CD4-positive, alpha-beta T cell treated with Interleukin-6 for 4 hours (primary cell): ENCODE results near the gene CHST15.
"Not testable (repeated sequence)": the region's sequence is repeated elsewhere in the genome, so short reads cannot be mapped to it uniquely, and the experiment has no call there.

Experiments used
- DNase-seq: peaks from one replicate; pipeline ENCODE4 v3.0.0-alpha.2; 2020; ENCODE audit warnings: mixed read lengths

CHST15 gene

DNA sequence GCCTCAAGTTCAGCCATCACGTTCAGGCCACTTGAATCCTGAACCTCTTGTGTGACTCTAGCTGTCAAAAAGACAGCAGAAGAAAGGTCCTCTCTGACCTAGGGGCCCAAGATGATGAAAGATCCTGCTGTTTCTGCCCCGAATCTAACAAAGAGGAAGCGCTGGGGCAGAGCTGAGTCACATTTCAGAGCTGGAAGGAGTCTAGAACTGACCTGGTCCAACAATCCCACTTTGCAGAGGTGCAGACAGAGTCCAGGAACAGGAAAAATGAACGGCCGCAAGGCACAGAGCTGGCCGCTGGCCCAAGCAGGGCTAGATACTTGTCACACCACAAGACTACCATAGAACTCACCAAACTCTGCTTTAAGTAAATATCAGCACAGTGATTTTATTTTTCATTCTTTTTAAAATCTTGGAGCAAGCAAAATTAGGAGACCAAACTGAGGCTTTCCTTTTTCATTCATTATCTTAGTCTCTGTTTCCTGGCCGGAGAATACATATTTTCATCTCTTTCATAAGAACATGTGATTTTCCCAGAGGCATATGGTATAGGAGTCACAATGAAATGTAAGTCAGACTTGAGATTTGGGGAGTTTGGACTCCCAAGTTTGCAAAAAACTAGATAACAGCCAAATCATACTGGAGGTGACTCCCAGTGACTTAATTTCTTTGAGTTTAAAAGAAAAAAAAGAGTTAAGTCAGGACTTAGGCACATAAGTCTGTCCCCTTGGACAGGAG lies 52.8 kb downstream of the CHST15 start:
- no peak for DNase-seq

DNA sequence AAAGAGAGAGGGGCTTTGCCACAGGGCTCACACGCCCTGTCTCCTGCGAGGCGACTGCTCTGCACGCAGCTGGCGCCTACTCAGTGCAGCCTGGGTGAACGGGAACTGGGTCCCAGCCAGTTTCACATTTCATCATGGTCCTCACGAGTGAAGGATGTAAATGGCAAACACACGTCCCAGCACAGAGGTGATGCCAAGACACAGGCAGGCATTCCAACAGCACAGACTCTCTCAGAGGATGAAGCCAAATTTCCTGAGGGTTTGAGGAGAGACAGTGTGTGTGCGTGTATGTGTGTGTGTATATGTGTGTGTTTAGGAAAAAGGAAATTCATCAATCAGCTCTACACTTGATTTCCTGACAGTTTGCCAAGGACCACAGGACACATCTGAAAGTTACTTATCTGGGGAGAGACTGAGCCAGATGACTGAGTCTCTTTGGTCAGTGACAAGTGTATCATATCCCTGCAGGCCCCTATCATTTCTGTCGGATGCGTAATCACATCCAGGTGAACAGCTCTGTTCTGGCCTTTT lies 53.9 kb downstream of the CHST15 start:
- no peak for DNase-seq

DNA sequence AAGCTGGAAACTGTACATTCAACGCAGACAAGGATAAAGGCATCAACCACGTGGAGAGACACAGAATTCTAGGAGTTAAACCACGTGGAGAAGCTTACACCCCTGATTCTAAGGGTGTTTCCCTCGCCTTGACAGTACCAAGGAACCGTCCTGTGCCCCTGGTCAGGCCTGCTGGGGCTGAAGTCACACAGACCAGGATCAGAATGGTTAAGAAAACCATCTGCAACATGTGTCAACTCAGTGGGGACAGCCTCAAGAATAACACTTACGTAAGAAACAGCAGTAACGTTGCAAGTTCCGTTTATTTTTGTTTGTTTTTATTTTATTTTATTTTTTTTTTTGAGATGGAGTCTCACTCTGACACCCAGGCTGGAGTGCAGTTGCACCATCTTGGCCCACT lies 55.6 kb downstream of the CHST15 start:
- no peak for DNase-seq

DNA sequence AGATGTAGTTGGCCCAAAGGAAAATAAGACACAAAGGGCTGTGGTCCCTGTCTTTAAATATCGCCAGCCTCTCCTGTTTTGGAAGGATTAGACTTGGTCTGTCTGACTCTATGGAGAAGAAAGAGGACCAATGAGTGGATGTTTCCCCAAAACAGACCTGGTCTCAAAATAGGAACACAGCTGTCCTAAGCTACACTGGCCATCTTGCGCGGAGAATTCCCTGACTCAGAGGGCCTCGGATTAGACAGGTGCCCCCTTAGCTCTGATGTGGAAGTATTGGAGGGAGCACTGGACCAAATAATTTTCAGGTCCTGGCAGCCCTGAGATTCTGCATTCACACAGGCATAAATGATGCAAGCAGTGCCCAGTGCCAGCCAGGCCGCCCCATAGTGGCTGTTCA lies 56.1 kb downstream of the CHST15 start:
- DNase-seq, result no peak

DNA sequence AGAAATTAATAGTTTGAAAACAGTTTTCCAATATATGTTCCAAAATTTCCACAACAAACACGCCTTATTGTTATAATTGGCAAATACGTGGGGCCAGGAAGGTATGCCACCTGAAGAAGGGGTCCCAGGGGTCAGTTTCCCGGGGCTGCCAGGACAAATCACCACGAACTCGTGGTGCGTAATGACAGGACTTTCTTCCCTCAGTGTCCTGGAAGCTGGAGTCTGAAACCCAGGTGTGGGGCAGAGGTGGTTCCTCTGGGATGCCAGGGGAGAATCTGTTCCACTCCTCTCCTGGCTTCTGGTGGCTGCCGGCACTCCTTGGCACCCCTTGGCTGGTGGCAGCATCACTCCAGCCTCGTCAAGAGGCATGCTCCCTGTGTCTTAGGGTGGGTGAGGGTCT lies 56.7 kb downstream of the CHST15 start:
- DNase-seq, result no peak

DNA sequence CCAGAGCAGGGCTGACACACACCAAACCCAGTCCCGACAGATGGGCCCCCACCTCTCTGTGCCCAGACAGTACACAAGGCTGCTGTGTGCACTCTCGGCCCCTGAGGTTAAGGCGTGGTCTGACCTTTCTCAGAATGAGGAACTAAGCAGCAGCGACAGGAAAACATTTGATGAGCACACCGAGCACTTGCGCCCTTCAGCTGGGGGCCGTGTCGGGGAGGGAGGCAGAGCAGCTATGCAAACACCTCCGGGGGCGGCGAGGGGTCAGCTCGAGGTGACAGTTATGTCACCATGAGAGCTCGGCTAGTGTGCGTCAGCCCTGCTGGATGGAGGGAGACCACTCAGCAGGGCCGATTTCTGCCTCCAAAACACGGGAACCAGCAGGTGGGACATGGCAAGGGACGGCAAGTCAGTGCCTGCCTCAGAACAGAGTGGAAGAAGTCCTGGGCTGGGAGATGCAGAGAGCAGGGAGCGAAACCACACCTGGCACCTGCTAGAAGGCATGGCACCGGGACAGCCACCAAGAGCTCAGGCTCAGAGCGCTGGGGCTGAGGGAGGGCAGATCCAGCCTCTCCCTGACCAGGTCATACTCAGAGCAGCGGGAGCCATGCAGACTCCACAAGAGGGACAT lies 57.4 kb downstream of the CHST15 start:
- DNase-seq, result peak; percentile 65

DNA sequence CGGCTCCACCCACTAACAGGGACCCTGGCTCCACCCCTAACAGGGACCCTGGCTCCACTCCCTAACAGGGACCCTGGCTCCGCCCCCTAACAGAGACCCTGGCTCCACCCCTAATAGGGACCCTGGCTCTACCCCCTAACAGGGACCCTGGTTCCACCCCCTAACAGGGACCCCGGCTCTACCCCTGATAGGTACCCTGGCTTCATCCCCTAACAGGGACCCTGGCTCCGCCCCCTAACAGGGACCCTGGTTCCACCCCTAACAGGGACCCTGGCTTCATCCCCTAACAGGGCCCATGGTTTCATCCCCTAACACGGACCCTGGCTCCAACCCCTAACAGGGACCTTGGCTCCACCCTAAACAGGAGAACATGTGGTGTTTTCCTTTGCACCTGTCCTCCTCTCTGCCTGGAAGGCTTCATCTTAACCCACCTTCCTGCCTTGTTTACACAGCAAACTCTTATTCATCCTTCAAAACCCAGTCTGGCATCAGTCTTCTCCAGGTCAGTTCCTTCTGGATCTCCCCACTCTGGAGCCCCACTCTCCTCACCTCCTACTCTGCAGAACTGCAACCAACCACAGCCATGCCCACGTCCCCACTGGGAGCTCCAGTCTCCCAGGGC lies 58.0 kb downstream of the CHST15 start:
- DNase-seq, result no peak

DNA sequence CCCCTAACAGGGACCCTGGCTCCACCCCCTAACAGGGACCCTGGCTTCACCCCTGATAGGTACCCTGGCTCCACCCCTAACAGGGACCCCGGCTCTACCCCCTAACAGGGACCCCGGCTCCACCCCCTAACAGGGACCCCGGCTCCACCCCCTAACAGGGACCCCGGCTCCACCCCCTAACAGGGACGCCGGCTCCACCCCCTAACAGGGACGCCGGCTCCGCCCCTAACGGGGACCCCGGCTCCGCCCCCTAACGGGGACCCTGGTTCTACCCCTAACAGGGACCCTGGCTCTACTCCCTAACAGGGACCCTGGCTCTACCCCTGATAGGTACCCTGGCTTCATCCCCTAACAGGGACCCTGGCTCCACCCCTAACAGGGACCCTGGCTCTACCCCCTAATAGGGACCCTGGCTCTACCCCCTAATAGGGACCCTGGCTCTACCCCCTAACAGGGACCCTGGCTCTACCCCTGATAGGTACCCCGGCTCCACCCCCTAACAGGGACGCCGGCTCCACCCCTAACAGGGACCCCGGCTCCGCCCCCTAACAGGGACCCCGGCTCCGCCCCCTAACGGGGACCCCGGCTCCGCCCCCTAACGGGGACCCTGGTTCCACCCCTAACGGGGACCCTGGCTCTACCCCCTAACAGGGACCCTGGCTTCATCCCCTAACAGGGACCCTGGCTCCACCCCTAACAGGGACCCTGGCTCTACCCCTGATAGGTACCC lies 58.7 kb downstream of the CHST15 start:
- DNase-seq, result not testable (repeated sequence)

DNA sequence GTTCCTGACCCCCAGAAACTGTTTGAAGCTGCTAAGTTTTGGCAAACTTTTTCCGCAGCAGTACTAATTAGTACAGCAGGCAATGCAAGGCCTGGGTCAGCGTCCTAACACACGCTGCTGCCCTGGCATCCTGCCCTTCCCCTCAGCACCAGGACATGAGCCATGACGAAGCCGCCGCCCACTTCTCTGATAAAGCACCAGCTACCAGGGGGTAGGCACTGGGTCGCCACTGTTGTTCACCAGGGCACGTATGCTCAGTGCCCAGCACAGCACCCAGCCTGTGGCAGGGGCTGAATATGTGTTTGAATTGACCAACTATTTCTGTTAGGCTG lies 59.5 kb downstream of the CHST15 start:
- no peak for DNase-seq

DNA sequence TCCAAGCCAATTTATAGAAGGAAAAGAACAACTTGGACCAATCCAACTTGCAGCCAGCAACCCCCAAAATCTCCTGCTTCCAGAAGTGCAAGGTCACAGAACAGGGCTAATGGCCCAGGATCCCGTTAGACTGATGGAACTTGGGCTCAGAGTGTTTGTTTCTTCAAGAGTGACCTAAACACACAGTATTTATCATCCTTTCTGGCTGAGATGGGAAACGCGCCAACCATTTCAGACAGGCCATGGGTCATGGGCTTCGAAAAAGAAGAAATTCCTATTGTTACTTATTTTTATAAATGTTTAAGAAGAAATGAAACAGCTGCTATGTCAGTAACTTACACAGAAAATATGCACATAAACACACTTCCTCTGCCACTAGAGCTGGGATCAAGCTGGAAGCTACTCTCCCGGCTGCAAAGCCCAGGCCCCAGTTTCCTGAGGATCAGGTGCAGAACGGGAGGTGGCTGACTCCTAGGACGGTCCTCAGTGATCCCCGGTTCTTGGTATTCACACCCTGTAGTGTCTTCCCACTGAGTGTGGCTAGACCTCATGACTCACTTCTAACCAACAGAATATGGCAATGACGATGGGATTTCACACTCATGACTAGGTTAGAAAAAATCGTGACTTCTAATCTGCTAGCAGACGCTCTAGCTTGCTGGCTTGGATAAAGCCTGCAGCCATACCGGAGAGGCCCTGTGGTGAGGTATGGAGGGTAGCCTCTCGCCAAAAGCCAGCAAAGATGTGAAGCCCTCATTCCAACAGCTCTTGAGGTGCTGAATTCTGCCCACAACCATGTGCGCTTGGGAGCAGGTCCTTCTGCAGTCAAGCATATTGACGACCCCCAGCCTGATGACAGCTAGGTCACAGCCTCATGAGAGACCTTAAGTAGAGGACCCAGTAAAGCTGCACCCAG lies 60.2 kb downstream of the CHST15 start:
- no peak for DNase-seq

DNA sequence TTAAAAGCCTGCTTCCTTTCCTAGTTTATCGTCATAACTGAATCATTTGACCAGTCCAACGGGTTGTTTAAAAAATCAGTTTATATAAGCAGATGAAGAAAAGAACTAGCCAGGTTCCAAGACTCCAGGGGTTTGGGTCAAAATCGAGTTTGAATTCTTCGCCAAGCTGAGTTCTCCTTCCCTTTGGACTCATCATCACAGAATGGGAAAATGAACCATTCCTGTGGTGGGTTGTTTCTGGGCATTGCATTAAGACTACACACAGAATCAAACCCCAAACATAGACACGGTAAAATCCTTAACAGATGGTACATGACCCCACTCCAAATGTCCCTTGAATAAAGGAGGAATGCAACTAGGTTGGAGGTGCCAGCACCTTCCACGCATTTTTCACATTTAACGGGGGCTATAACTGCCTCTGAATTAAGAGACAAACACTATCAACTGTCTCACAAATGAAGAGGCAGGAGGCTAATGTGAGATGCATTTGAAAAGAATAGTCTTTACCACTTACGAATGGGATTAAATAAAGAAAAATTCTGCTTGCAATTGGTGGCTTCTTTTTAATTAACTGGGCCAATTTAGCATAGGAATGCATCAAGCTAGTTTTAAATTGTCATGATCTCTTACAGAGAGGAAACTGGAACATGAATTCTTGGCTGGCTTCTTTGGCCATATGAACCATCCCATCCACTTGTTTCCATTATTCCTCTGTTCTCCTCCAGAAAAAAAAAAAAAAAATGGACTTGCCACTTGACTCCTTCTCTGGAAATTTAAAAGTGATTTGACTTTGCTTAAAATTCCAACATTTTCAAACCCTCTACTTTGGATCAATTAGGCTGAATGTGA lies 61.1 kb downstream of the CHST15 start:
- DNase-seq, result no peak

DNA sequence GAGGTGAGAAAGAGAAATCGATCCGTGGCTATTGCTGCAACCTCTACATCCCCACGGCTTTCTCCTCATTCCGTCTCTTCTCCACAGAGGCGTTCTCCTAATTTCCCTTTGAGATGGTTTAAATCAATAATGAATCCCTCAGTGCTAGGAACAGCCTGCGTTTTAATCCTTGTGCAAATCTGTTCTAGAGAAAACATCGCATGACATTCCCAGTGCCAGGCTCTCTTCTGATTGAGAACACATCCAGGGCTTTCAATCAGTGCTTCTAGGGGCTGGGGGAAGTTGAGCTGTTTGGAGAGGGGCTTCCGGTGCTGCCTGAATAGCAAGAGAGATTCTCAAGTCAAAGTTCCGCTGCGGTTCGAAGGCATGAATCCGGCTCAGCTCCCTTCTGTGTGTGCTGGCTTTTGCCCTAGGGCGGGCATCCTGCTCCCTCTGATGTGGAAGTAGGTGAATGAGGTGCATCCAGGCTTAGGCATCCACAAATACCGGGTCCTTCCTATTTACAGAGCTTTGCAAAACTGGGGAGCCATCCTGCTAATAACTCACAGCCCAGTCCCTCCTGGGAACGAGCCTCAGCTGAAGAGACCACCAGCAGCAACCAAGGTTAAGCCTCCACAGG lies 62.8 kb downstream of the CHST15 start:
- DNase-seq, result no peak

DNA sequence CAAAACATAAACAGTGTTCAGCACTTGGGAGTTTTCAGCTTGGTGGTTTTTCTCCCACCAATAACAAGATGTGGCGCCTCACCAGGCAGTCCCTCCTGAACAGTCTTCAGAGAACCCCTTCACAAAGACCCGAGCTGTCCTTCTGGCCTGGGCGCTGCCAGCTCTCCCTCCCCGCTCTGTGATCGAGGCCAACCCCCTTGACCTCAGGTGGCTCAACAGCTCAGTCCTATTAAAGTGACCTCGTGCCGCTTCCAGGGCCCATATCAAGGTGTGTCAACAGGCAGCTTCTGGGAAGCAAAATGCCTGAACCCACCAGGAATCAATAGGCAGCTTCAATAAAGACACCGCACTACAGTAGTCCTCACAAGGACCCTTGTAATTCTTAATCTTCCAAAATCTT lies 63.3 kb downstream of the CHST15 start:
- DNase-seq, result no peak

DNA sequence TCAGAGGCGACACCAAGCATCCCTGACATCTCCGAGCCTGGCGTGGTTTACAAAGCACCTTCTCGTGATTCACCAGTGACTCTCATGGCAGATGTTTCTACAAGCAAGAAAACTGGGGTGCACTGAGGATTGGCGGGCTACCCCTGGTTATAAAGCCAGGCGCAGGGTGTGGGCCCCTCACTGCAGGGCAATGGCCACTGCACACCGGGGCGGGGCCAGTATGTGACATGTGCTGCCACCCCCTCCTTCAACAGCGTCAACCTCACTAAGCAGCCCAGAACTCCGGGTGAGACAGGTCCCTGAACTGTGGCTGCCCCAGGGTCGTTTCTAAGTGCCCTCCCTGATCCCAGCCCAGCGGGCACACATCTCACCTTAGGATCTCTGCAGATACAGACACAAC lies 63.8 kb downstream of the CHST15 start:
- DNase-seq, result no peak

DNA sequence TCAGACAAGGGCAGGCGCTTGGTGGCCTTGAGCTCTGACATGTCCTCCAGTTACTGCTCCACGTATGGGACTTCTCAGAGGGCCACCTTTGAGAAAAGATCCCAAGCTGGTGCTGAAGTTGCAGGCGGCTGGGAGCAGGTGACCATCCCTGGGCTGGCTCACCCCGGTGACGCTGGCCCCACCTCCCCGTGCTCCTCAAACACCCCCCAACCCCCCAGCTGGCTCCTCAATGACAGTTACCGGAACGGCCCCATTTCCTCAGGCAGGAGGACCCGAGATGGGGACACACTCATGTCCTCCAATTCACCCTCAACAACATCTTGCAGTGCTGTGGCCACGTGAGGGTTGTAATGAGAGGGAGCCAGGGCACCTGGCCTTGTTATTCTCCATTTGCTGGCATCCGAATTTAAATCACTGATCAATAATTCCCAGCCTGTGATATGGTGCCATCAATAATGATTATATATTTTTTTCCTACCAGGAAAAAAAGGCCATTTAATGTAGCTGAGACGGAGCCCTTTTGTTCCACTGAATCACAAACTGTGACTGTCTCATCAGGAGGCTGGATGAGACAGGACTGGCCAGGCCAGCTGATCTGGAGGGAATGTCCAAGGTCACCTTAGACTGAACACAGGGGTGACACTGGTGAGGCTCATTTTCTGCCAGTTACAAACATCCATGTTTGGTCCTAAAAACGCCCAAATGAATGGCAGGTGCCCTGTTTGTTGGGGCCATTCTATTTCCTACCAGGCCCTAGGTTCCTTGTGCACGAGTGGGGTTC lies 64.5 kb downstream of the CHST15 start:
- DNase-seq, result no peak

DNA sequence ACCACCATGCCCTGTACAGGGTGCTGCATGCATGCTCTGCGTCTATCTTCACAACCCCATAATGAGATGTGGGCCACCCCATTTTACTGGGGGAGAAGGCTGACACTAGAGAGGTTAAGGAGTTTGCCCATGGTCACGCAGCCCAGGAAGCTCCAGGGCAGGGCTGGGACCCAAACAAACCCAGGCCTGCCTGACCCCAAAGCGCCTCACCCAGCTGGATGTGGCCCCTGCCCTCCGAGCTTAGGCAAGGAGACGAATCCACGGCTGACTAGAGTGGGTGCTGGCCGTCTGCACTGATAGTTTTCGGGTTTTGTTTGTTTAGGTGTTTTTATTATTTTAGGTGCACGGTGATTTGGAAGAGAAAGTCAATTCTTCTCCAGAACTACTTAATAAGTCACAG lies 65.7 kb downstream of the CHST15 start:
- no peak for DNase-seq

DNA sequence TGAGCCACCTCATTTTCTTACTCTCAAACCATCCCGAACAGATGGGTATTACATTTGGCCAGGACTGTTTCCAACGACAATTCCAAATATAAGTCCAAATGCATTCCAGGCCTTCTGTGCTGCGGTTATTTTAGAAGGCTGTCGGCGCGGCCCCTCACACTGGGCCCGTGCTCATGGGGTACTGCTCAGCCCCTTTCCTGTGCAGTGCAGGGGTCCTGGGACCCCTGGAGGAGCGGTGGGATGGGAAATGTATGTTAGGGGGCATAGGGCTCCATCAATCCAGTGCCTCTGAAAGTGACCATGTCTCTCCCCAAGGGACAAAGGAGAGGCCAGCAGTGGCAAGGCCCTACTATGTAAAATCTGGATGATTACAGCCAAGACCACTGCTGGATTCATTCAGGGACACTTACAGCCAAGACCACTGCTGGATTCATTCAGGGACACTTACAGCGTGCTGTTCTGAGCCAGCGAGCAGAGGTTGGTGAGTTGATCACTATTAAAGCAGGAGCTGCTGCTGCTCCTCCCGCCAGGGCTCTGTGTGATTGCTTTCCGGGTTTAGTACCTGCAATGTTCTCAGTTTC lies 66.3 kb downstream of the CHST15 start:
- no peak for DNase-seq

DNA sequence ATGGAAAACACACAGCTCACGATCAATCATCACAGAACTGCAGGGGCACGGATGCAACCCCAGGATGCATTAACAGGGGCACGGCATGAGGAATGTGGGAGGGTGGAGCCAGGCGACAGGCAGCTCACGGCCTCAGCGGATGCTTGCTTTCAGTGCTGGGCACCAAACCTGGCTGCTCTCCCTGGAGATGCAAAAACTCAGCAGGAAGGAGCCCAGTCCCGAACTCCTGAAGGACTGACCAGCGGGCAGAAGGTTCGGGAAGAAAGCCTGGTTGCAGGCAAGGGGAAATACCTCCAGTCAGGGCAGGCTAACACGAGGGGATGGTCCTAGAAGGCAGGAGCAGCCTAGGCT lies 66.8 kb downstream of the CHST15 start:
- no peak for DNase-seq

DNA sequence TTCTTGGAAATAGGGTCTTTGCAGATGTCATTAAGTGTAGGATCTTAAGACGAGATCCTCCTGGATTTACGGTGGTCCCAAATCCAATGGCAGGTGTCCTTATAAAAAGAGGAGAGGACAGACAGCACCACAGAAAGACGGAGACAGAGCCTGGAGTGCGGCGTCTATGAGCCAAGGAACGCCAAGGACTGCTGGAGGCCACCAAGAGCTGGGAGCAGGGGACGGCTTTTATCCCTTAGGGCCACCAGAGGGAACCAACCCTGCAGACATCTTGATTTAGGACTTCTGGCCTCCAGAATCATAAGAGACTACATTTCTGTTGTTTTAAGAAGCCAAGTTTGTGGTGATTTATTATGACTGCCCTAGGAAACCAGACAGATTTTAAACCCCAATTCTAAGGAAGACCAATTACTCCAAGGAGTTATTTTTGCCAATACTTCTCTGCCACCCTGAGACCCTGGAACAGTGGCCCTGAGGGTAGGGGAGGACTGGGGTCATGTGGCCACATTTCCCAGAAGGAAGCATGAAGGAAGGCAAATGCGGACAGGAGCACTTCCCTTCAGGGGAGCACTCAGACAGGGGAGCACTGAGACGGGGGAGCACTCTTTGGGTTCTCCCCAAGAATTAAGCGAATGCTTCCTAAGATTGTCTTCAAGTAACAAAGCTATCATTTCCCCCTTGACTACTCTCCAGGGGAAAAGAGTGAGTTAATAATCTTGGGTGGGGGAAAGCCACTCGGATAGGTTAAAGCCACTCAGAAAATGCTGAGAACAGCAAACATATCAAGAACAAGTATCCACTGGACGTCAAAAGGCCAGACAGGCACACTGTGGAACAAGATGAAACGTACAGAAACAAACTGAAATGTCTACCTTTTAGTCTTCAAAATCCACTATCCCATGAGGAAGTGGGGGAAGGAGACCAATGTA lies 67.5 kb downstream of the CHST15 start:
- peak; percentile 13 for DNase-seq
